Neuron (in vitro differentiated cells): ENCODE measurements around the gene GLRA2.

ENCODE experiments used
- H2AFZ ChIP-seq: one replicate; pipeline ENCODE4 v1.6.1; 2013; ENCODE audit warnings: low read depth, mild to moderate bottlenecking, inconsistent platforms, low read length, moderate library complexity
- H3K27me3 ChIP-seq: one replicate; pipeline ENCODE4 v1.6.1; 2013; ENCODE audit warnings: low read length; ENCODE audit not compliant: insufficient read depth
- H3K36me3 ChIP-seq: one replicate; pipeline ENCODE4 v1.6.1; 2013; ENCODE audit warnings: low read length; ENCODE audit not compliant: insufficient read depth
- H3K4me1 ChIP-seq: one replicate; pipeline ENCODE4 v1.6.1; 2013; ENCODE audit warnings: low read length; ENCODE audit not compliant: insufficient read depth
- H3K4me3 ChIP-seq: 2 replicates; pipeline ENCODE4 v1.5.1; 2013; ENCODE audit warnings: mild to moderate bottlenecking, low read length, moderate library complexity
- H3K9me3 ChIP-seq: one replicate; pipeline ENCODE4 v1.6.1; 2013; ENCODE audit warnings: low read length

The GLRA2 gene

GRCh38 chrX:14775416-14775815, 246.1 kb downstream of the GLRA2 start:
- Histone ChIP-seq H3K9me3 (no peaks in the 10 kb centered on the region), H3K4me1 (no peaks in the 10 kb centered on the region), H3K4me3 (no peak overlapping the region), H2AFZ (no peak overlapping the region), H3K36me3 (no peaks in the 10 kb centered on the region), H3K27me3 (no peaks in the 10 kb centered on the region)

GRCh38 chrX:14776901-14777300, 247.6 kb downstream of the GLRA2 start:
- no peaks in the 10 kb centered on the region for H3K36me3 ChIP-seq
- no peak overlapping the region for H3K4me3 ChIP-seq
- no peaks in the 10 kb centered on the region for H3K9me3 ChIP-seq
- H3K27me3 ChIP-seq, result no peaks in the 10 kb centered on the region
- no peaks in the 10 kb centered on the region for H3K4me1 ChIP-seq
- no peak overlapping the region for H2AFZ ChIP-seq

GRCh38 chrX:14777525-14777924, 248.2 kb downstream of the GLRA2 start:
- no peaks in the 10 kb centered on the region for H3K9me3 ChIP-seq
- H3K4me1 ChIP-seq, result no peaks in the 10 kb centered on the region

DNA sequence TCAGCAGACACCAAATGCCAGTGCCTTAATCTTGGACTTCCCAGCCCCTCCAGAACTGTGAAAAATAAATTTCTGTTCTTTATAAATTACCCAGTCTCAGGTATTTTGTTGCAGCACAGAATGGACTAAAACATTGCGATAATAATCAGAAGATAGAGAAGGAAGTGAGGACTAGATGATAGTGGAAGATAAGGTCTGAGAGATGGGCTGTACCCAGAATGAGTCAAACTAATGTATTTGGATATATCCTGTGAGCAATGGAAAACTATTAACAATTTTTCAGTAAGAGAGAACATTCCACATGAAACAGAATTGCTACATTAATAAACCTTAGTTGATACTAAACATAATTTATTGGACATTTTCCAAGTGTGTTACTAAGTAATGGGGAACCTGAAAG, 250.2 kb downstream of the GLRA2 start:
- H3K4me1 ChIP-seq, result no peaks in the 10 kb centered on the region
- no peak overlapping the region for H3K4me3 ChIP-seq
- H2AFZ ChIP-seq, result no peak overlapping the region
- H3K36me3 ChIP-seq, result no peaks in the 10 kb centered on the region
- H3K27me3 ChIP-seq, result no peaks in the 10 kb centered on the region
- H3K9me3 ChIP-seq, result no peaks in the 10 kb centered on the region

More at GRCh38 chrX:14777525-14777924, 248.2 kb downstream of the GLRA2 start:
- Histone ChIP-seq H2AFZ (no peak overlapping the region), H3K4me3 (no peak overlapping the region), H3K36me3 (no peaks in the 10 kb centered on the region), H3K27me3 (no peaks in the 10 kb centered on the region)
